H4 (cell line): ENCODE results near the gene BFSP1. TPM values are rescaled to one million over a fixed set of nuclear protein-coding genes. Genes with fewer than 3 reads are reported as not detected.

Experiments
- DNase-seq: peaks from one replicate; pipeline ENCODE4 v3.0.0-alpha.2; 2015; ENCODE audit warnings: low spot score
- total RNA-seq: library from RNA; depleted of rRNA; stranded (reverse); fragments of >200 nt; shearing (Covaris generic); gene quantifications from 2 replicates; pipeline ENCODE4 v1.2.3, GENCODE V29; 2014

The BFSP1 gene
- total RNA-seq, 1 experiment from 2014 or later: 8.2 TPM

GRCh38 chr20:17558154-17558940 is 27.2 kb upstream of the BFSP1 start:
- DNase-seq: peak; percentile 94

- peak; percentile 64 for DNase-seq
Observed at GRCh38 chr20:17557675-17558006, 26.5 kb upstream of the BFSP1 start.

GRCh38 chr20:17556837-17557674 is 25.9 kb upstream of the BFSP1 start:
- DNase-seq: peak; percentile 42

GRCh38 chr20:17555106-17555505 is 23.9 kb upstream of the BFSP1 start:
- no peak for DNase-seq

- DNase-seq: no peak
Observed at GRCh38 chr20:17549131-17549530, 18.0 kb upstream of the BFSP1 start.

GRCh38 chr20:17545127-17545526 is 13.9 kb upstream of the BFSP1 start:
- DNase-seq: no peak

GRCh38 chr20:17543531-17544131 is 12.5 kb upstream of the BFSP1 start:
- no peak for DNase-seq

- no peak for DNase-seq
Observed at GRCh38 chr20:17542993-17543412, 11.8 kb upstream of the BFSP1 start.

GRCh38 chr20:17542481-17542880 is 11.3 kb upstream of the BFSP1 start:
- DNase-seq: no peak

GRCh38 chr20:17541996-17542395 is 10.8 kb upstream of the BFSP1 start:
- DNase-seq: no peak

- no peak for DNase-seq
Observed at GRCh38 chr20:17541596-17541995, 10.4 kb upstream of the BFSP1 start.

- DNase-seq: no peak
Observed at GRCh38 chr20:17538517-17539170, 7.5 kb upstream of the BFSP1 start.

GRCh38 chr20:17537959-17538358 is 6.8 kb upstream of the BFSP1 start:
- no peak for DNase-seq

- DNase-seq: peak; percentile 79
Observed at GRCh38 chr20:17536944-17537444, 5.8 kb upstream of the BFSP1 start.

GRCh38 chr20:17534077-17534476 is 2.9 kb upstream of the BFSP1 start:
- DNase-seq: no peak

GRCh38 chr20:17533396-17533795 is 2.2 kb upstream of the BFSP1 start:
- peak; percentile 65 for DNase-seq

GRCh38 chr20:17531665-17532025 is 466 bp upstream of the BFSP1 start:
- DNase-seq: no peak

- no peak for DNase-seq
Observed at GRCh38 chr20:17530153-17530552, 1.0 kb downstream of the BFSP1 start.

GRCh38 chr20:17529586-17529985 is 1.6 kb downstream of the BFSP1 start:
- DNase-seq: no peak

GRCh38 chr20:17525650-17526049 is 5.5 kb downstream of the BFSP1 start:
- peak; percentile 44 for DNase-seq

- no peak for DNase-seq
Observed at GRCh38 chr20:17525132-17525531, 6.0 kb downstream of the BFSP1 start.

- DNase-seq: no peak
Observed at GRCh38 chr20:17524560-17524959, 6.6 kb downstream of the BFSP1 start.
